Heart left ventricle (tissue), 13 donors: Measurements from ENCODE around the gene IGF2.

Experiments used
- POLR2A ChIP-seq, 2 donors: fragments of 450-650 bp; IDR thresholded peaks; one replicate each; pipeline ENCODE4 v1.6.1; 2017; ENCODE audit warnings: antibody characterized with exemption in 2 of 2, mild to moderate bottlenecking in 2 of 2, moderate library complexity in 2 of 2
- TF ChIP-seq, protein P1 (sequence below), 12 donors: fragments of 200-600 bp; sonication (generic) in 4 of 12; IDR thresholded peaks; one replicate each; pipeline versions ENCODE4 v1.5.0 to v1.8.0; 2018 to 2022; ENCODE audit warnings: antibody characterized with exemption in 12 of 12, mild to moderate bottlenecking in 5 of 12
- donor health status: ischemic (EF 13 %, LVEDD 7.1; RV severe dilation, severe dysfunction).
- donor health status: DM: no; HTN: yes; CAD: no.
- donor health status: DM: no; HTN: no; CAD: no.
- donor health status: ischemic (EF 25% LVEDD 6.9; RV normal size, moderate dysfunction).
- donor health status: ischemic (EF 25% LVEDD 5.7; RV mildly dilated, moderate dysfunction).
- donor health status: ischemic (EF 35%, LVEDD 5.7; RV mildly dilated, moderate dysfunction).
- donor health status: nonischemic (EF 11% LVEDD 7.7; RV severe dilation, severe dysfunction).
- donor health status: DM: yes; HTN: yes; CAD: no.
- donor health status: PGD.
- donor health status: ischemic (EF 29% LVEDD 5.4; RV normal size, mild dysfunction).
- donor health status: nonischemic (EF 23%, LVEDD 6.1; RV moderate dilation, normal function).

DNA sequence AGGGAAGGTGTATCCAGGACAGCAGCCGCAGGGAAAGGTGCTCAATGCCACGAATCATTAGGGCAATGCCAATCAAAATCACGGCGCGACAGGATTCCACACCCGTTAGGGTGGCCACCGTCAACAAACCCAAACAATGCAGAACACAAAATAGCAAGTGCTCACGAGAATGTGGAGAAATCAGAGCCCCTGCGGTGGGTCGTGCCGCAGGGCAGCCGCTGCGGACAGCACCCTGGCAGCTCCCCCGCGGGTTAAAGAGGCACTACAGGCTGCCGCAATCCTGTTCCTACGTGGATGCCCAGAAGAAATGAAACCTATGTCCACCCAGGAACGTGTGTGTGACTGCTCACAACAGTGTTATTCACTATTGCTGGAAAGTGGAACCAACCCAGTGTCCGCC is 49.6 kb upstream of the IGF2 start:
- TF ChIP-seq, protein P1, sequence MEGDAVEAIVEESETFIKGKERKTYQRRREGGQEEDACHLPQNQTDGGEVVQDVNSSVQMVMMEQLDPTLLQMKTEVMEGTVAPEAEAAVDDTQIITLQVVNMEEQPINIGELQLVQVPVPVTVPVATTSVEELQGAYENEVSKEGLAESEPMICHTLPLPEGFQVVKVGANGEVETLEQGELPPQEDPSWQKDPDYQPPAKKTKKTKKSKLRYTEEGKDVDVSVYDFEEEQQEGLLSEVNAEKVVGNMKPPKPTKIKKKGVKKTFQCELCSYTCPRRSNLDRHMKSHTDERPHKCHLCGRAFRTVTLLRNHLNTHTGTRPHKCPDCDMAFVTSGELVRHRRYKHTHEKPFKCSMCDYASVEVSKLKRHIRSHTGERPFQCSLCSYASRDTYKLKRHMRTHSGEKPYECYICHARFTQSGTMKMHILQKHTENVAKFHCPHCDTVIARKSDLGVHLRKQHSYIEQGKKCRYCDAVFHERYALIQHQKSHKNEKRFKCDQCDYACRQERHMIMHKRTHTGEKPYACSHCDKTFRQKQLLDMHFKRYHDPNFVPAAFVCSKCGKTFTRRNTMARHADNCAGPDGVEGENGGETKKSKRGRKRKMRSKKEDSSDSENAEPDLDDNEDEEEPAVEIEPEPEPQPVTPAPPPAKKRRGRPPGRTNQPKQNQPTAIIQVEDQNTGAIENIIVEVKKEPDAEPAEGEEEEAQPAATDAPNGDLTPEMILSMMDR (IDR thresholded peaks at IDR 0.05): no peak
- no peak for TF ChIP-seq POLR2A (IDR thresholded peaks at IDR 0.05)
